ENCODE data around the gene CFHR5.

DNA sequence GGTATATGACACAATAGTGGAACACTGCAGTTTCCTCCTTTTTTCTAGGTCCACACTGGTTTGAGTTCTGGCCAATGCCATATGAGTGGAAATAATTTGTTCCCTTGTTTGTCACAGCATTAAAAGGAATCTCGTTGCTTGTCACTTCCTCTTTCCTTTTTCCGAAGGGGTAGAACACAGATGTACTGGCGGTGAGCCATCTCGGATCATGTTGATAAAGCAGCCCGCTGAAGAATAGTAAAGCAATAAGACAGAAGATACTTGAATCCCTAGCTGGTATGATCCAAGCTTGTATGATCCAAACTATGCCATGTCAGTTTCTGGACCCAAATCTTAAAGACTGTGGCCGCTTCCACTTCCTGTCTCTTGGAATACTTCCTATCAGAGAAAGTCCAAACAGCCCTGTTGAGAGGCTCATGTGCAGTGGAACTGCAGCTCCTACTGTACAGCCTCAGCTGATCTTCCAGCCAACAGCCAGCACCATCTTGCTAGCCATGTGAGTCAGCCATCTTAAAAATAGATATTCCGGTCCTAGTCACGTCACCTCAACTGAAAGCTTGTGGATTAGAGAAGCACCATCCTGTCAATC lies 40.3 kb downstream of the CFHR5 start:
- TF ChIP-seq, protein P1, sequence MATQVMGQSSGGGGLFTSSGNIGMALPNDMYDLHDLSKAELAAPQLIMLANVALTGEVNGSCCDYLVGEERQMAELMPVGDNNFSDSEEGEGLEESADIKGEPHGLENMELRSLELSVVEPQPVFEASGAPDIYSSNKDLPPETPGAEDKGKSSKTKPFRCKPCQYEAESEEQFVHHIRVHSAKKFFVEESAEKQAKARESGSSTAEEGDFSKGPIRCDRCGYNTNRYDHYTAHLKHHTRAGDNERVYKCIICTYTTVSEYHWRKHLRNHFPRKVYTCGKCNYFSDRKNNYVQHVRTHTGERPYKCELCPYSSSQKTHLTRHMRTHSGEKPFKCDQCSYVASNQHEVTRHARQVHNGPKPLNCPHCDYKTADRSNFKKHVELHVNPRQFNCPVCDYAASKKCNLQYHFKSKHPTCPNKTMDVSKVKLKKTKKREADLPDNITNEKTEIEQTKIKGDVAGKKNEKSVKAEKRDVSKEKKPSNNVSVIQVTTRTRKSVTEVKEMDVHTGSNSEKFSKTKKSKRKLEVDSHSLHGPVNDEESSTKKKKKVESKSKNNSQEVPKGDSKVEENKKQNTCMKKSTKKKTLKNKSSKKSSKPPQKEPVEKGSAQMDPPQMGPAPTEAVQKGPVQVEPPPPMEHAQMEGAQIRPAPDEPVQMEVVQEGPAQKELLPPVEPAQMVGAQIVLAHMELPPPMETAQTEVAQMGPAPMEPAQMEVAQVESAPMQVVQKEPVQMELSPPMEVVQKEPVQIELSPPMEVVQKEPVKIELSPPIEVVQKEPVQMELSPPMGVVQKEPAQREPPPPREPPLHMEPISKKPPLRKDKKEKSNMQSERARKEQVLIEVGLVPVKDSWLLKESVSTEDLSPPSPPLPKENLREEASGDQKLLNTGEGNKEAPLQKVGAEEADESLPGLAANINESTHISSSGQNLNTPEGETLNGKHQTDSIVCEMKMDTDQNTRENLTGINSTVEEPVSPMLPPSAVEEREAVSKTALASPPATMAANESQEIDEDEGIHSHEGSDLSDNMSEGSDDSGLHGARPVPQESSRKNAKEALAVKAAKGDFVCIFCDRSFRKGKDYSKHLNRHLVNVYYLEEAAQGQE (IDR thresholded peaks at IDR 0.05; ENCODE audit: unreplicated experiment) = no peak
- TF ChIP-seq CTCF (conservative IDR thresholded peaks at IDR 0.05; ENCODE audit: low read depth in 2 of 2) (no peak), CREB1 (CRISPR knock-in tag; IDR thresholded peaks at IDR 0.05; ENCODE audit: low read depth) (no peak), POLR2AphosphoS5 (IDR thresholded peaks at IDR 0.05; ENCODE audit: low read depth) (no peak), EZH2 (IDR thresholded peaks at IDR 0.05; ENCODE audit: low read depth, unreplicated experiment) (no peak), EZH2phosphoT487 (IDR thresholded peaks at IDR 0.05; ENCODE audit: unreplicated experiment) (no peak)
- TF ChIP-seq, protein P2, sequence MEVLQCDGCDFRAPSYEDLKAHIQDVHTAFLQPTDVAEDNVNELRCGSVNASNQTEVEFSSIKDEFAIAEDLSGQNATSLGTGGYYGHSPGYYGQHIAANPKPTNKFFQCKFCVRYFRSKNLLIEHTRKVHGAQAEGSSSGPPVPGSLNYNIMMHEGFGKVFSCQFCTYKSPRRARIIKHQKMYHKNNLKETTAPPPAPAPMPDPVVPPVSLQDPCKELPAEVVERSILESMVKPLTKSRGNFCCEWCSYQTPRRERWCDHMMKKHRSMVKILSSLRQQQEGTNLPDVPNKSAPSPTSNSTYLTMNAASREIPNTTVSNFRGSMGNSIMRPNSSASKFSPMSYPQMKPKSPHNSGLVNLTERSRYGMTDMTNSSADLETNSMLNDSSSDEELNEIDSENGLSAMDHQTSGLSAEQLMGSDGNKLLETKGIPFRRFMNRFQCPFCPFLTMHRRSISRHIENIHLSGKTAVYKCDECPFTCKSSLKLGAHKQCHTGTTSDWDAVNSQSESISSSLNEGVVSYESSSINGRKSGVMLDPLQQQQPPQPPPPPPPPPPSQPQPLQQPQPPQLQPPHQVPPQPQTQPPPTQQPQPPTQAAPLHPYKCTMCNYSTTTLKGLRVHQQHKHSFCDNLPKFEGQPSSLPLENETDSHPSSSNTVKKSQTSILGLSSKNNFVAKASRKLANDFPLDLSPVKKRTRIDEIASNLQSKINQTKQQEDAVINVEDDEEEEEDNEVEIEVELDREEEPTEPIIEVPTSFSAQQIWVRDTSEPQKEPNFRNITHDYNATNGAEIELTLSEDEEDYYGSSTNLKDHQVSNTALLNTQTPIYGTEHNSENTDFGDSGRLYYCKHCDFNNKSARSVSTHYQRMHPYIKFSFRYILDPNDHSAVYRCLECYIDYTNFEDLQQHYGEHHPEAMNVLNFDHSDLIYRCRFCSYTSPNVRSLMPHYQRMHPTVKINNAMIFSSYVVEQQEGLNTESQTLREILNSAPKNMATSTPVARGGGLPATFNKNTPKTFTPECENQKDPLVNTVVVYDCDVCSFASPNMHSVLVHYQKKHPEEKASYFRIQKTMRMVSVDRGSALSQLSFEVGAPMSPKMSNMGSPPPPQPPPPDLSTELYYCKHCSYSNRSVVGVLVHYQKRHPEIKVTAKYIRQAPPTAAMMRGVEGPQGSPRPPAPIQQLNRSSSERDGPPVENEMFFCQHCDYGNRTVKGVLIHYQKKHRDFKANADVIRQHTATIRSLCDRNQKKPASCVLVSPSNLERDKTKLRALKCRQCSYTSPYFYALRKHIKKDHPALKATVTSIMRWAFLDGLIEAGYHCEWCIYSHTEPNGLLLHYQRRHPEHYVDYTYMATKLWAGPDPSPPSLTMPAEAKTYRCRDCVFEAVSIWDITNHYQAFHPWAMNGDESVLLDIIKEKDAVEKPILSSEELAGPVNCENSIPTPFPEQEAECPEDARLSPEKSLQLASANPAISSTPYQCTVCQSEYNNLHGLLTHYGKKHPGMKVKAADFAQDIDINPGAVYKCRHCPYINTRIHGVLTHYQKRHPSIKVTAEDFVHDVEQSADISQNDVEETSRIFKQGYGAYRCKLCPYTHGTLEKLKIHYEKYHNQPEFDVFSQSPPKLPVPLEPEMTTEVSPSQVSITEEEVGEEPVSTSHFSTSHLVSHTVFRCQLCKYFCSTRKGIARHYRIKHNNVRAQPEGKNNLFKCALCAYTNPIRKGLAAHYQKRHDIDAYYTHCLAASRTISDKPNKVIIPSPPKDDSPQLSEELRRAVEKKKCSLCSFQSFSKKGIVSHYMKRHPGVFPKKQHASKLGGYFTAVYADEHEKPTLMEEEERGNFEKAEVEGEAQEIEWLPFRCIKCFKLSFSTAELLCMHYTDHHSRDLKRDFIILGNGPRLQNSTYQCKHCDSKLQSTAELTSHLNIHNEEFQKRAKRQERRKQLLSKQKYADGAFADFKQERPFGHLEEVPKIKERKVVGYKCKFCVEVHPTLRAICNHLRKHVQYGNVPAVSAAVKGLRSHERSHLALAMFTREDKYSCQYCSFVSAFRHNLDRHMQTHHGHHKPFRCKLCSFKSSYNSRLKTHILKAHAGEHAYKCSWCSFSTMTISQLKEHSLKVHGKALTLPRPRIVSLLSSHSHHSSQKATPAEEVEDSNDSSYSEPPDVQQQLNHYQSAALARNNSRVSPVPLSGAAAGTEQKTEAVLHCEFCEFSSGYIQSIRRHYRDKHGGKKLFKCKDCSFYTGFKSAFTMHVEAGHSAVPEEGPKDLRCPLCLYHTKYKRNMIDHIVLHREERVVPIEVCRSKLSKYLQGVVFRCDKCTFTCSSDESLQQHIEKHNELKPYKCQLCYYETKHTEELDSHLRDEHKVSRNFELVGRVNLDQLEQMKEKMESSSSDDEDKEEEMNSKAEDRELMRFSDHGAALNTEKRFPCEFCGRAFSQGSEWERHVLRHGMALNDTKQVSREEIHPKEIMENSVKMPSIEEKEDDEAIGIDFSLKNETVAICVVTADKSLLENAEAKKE (CRISPR knock-in tag; IDR thresholded peaks at IDR 0.05) = no peak

Measured in GM23338 (cell line).